ENCODE data around the gene TSPAN15.
"Not testable (repeated sequence)": the region's sequence is repeated elsewhere in the genome, so short reads cannot be mapped to it uniquely, and the experiment has no call there.

Gene TSPAN15

DNA sequence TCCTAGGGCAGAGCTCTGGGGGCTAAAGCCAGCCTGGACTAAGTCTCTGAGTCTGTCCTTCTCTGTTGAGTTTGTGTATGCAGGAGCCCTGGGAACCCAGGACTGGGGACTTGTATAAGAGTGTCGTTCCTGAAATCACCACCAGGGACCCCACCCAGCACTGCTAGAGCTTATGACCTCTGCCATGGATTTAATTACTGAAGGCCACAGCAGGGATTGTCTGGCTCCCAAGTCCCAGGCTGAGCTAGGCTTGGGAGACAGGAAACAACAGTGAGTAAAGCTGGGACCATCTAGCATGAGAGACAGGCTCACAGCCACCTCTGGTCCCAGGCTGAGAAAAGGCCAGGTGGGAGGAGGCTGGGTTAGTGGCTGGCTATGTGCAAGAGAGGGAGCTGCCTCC, 1.4 kb upstream of the TSPAN15 start:
- DNase-seq, result peak; percentile 70

DNA sequence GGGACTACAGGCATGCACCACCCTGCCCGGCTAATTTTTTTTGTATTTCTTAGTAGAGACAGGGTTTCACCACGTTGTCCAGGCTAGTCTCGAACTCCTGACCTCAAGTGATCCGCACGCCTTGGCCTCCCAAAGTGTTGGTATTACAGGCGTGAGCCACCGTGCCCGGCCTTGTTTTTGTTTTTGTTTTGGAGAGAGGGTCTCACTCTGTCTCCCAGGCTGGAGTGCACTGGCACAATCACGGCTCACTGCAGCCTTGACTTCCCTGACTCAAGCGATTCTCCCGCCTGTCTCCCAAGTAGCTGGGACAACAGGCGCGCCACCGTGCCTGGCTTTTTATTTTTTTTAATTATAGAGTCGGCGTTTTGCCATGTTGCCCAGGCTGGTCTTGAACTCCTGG, 870 bp upstream of the TSPAN15 start:
- DNase-seq, result not testable (repeated sequence)

DNA sequence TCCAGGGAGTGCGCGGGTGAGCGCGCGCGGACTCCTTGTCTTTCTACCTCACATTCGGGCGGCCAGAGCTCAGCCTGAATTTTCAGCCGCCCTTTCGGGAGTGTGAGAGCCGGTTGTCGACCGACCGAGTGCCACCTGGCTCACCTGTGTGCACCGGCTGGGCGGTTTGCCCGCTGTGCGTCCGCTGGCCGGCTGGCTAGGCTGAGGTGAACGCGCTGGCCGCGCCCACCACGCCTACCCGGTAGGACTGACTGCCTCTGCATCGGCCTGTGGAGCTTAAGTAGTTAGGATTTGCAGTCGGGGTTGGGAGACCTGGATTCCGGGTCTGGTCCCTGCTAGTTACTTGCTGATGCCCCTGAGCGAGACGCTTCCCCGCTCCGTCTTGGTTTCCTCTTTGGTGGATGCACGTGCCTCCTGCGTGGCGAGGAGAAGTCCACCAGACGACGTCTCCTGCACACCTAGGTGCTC, 553 bp downstream of the TSPAN15 start:
- DNase-seq, result no peak

DNA sequence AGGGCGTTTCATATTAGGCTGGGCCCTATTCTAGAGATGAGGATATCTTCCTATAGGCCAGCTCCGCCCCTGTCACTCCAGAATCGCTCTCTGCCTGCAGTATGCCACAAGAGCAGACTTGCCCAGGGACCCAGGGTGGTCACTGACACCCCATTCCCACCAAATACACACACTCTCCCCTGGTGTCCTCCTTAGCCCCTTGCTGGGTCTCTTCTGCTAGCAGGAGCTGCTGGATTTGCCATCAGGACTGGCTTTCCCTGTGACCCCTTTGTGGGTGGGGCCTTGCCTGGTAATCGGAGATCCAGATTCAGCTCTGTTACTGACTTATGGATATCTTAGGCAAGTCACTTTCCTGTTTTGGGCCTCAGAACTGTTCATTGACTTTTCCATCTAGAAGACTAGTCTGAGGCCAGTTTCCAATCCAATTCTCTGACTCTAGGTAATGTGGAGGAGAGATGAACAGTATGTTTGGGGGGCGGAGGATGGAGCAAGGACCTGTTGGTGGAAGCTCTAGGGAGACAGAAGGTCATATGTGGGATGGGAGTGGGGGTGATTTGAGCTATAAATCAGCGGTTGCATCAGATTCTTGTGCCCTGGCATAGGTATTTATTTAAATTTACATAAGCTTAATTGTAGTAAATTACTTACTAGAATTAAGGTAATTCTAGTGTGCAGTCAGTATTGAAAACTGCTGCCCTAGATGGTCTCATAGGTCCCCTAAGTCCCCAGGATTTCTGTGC, 1.6 kb downstream of the TSPAN15 start:
- no peak for DNase-seq

DNA sequence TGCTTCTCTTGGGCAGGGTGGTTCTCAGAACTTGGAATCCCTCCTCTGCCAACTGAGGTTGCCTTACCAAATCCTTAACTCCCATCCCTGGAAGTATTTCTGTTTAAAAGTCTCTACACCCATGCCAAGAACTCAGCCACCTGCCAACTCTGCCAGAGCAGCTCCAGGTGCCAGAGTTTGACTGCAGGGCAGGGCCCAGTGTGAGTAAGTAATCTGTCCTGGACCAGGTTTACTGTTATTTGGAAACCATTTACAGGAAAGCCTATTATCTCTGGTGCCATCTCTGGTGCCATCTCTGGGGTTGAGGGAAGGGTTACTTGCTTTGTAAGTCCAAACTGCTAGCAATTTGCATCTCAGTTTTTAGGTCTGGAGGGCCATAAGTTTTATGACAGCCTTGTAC, 2.5 kb downstream of the TSPAN15 start:
- no peak for DNase-seq

DNA sequence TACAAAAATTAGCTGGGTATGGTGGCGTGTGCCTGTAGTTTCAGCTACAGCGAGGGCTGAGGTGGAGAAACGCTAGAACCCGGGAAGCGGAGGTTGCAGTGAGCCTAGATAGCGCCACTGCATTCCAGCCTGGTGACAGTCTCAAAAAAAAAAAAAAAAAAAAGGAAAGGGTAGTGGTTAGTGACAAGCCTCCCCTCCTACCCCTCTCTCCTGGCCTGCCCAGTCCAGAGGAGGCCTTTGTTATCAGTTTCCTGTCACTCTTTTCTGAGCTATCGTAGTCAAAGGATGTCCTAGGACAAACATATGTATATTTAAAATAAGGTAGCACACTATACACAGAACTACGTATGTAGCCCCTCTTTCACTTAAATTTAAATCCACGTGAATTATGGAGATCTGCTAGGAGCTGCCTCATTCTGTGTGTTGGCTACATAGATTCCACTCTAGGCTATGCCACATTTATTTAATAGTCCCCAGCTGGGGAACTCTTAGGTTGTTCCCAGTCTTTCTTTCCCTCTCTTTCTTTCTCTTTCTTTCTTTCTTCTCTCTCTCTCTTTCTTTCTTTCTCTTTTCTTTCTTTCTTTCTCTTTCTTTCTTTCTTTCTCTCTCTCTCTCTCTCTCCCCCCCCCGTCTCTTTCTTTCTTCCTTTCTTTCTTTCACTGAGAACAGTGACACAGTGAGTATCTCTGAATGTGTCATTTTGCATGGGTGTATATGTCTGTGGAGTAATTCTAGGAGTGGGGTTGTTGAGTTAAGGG, 3.9 kb downstream of the TSPAN15 start:
- DNase-seq, result no peak

DNA sequence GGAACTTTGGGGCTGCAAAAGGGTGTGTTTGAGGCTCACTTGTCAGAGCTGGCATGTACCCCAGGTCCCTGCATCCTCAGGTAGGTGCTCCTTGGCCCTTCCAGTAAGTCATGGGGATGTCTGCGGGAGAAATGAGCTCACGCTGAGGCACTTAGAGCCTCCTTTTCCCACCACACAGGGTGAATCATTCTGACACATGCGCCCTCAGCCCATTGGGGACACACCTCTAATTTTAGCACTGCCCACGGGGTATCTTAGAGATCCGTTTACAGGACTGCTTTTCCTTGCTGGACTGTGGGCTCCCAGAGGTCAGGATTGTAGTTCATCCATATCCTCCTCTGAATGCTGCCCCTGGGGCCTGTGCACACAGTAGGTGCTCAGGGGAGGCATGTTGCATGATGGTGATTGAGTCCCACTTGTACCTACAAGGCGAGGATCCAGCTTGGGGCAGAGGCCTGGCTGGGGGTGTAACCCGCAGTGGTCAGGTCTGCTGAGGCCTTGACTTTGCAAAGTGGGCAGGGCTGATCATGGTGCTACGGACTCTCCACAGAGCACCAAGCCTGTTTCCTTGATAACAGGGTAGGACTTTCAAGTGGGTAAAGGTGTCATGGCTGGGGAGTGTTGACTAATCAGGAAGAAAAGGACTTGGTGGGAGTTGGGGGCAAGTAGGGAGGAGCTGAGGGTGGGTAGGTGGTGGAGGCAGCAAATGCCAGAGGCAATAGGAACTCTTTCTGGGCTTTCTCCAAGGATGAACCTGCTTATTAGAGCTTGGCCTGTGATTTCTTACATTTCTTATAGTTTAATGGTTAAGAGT, 5.8 kb downstream of the TSPAN15 start:
- peak; percentile 54 for DNase-seq

DNA sequence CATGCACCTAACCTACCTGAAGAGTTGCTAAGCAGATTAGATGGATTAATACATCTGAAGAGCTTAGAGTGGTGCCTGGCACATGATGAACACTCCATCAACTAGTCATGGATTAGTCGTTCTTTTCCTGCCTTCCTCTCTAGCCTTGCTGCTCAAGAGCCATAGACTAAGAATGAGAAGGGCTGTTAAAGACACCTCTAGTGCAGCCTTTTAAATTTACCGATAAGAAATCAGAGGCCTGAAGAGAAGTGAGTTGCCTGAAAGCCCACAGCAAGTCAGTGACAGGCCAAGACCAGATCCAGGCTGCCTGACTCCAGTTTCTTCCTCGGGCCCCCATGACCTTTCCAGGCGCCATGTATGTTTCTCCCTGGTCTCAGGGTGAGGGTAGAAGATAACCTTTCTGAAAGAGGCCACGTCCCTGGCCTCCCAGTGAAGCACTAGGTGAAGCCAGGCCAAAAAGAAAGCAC, 6.5 kb downstream of the TSPAN15 start:
- peak; percentile 43 for DNase-seq

DNA sequence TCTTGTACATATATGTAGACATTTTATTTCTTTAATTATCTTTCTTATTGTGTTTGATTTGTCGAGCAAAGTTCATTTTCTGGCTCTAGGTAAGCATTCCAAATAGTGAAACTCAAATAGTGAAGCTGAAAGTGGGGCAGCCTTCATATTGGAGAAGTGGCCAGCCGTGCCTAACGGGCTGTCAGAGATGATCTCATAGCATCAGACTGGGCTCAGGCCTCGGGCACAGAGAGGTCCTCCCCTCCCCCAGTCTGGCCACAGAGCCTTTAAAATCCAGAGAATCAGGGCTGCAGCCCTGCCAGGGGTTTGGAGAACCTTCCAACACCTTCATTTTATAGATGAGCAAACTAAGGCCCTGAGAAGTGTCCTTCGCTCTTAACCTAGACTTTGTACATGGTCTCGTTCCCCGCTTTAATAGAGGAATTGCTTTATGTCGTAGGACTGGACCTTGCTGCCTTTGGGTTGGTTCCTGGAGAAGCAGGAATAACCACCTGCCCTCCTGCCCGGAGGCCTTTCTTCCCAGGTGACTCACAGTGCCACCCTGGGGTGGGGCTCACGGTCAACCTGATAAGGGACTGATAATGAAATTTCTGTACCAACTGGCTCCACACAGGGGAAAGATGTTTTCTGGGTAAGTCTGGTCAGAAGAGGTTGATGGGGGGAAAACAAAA, 7.3 kb downstream of the TSPAN15 start:
- peak; percentile 91 for DNase-seq

DNA sequence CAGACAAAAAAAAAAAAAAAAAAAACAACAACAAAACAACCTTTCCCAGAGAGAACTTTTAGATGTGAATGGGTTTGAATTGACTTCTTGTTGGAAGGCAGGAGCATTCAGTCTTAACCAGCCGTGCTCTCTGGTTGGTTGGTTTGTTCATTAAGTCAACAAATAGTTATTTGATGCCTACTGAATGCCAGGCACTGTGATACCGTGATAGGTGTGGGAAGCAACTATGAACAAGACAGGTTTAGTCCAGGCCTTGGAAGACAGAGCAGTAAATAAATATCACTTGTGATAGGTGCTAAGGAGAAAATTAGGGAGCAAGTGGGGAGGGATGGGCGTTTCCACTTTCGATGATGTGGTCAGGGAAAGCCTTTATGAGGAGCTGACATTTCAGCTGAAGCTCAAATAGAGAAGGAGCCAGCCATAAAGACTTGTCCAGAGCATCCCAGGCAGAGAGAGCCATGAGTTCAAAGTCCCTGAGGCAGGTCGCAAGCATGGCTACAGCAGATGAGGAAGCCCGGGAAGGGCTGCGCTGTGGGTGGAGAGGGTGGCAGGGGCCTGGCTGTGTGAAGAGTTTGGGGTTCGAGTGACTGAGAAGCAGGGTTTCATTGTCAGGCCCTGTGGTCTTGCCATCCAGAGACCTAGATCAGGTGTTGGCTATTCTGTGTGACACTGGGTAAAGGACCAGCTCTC, 8.0 kb downstream of the TSPAN15 start:
- DNase-seq, result no peak

DNA sequence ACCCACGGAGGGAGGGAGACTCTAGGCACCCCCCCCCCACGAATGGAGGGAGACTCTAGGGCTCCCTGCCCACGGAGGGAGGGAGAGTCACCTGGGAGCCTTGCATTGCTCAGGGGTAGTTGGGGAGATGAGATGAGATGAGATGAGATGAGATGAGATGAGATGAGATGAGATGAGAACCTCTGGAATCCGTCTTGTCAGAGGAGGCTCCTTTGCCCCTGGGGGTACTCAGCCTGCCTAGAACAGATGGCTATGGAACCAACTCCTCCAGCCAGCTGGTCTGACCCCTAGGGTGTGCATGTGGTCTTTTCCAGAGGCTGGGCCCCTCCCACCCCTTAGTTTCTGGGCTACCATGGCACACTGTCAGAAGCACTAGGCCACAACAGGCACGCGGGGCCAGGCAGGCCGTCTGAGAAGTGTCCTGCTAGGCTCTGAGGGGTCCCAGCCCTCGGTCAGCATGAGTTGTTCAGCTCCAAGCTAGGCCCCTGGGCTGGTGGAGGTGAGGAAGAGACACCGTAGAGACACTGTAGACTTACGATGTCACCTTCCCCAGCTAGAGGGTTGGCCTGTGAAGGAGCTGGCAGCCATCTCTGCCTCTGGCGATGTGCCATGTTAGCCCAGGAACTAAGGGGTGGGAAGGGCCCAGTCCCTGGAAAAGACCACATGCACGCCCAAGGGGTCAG, 8.8 kb downstream of the TSPAN15 start:
- no peak for DNase-seq

DNA sequence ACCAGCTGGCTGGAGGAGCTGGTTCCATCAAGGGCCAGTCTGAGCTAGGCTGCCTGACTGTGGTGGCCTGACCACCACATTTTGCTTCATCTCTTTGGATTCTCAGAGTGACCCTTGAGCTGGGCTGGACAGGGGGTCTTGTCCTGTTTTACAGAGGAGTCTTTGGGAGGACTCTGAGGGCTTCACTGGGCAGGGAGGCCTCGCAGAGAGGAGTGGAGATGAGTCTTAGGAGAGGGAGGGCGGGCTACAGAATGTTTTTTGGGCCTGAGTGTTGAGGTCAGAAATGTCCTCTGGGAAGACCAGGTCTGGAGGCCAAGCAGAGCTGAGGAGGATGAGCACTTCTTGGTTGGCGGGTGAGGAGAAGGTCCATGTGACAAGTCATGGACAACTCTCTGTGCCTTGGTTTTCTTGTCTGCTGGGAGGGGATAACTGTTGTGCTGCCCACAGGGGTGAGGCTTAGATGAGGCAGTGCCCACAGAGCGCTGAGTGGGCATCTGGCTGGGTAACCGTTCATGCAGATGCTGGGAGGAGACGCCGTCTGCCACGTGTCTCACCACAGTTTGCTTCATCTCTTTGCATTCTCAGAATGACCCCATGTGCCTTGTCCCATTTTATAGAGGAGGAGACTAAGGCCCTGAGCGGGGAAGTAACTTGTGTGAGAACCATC, 9.4 kb downstream of the TSPAN15 start:
- no peak for DNase-seq

DNA sequence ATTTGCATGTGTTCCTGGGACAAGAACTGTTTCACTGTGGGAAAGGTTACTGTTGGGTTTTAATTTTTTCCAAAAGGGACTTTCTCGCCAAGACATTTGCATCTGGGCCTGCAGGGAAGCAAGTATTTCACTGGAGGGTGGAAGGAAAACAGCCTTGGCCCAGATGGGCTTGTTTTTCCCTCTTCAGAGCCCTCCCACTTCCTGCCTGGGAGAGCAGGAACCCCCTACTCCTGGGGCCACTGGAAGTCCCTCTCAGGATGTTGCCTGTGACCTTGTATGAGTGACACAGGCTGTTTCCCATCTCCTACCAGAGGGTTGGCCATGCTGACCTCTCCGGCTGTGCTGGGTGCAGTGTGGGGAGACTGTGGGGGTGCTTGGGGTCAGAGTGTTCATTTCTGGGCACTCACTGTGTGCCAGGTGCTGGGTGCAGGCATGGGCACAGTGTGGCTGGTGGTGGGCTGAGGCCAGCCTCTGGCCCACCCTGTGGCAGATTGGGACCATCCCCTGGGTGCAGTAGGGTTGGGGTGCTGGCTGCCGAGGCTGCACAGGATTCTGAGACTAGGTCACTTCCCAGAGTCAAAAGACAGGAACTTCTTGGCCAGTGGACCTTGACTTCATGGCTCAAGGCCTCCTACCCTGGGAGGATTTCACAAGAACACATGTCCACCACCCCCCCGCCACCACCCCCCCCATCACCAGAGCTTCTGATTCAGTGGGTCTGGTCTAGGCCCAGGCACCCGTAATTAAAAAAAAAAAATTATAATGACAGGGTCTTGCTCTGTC, 10.2 kb downstream of the TSPAN15 start:
- DNase-seq, result peak; percentile 65

DNA sequence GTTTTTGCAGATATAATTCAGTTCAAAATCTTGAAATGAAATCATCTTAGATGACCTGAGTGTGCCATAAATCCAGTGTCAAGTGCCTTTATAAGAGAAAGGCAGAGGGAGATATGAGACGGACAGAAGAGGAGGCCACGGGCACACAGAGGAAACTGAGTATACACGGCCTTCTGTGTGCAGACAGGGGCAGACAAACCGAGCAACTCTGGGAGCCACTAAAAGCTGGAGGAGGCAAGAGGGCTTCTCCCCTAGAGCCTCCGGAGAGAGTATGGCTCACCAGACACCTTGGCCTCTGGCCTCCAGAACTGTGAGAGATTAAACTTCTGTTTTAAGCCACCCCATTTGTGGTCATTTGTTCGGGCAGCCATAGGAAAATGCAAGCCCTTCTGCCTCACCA, 12.6 kb downstream of the TSPAN15 start:
- DNase-seq, result no peak

DNA sequence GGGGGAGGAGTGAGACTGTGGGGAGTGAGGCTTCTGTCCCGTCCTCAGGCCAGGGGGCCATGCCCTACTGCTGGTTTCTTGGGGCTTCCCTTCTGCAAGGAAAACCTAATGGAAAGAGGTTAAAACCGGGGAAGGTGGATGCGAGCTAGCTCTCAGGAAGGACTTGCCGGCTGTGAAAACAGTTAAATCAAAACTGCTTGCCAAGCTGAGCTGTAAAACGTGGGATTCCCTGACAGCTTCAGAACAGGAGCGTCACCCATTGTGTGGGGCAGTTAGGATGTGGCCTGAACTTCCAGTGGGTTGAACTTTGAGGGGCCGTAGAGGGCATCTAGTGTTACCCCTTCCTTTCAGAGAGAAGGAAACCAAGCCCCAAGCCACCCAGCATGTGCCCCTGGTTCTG, 13.1 kb downstream of the TSPAN15 start:
- DNase-seq, result no peak

DNA sequence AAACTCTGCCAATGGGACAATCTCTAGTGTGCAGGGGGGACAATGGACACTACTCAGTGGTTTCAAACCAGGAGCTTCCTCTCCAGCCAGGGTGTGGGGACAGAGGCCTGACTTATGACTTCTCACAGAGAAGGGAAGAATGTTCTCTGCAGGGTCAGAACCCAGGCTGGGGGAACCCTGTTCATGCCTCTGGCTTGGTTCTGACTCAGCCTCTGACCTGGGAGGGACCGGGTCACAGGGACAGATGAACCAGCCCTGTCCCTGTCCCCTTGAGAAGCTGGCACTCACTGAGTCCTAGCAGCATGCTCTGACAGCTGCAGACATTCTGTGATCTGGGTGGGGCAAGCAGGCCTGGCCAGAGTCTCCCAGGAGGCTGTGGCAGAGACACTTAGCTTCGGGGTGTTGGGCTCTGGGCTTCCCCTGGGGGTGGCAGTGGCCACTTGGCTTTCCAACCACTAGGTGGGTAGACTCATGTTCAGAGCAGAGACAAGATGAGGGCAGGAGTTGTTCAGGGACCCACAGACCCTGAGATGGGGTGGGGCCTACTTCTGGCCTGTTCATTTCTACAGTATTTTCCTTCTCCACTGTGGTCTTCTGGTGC, 13.6 kb downstream of the TSPAN15 start:
- DNase-seq, result peak; percentile 67

DNA sequence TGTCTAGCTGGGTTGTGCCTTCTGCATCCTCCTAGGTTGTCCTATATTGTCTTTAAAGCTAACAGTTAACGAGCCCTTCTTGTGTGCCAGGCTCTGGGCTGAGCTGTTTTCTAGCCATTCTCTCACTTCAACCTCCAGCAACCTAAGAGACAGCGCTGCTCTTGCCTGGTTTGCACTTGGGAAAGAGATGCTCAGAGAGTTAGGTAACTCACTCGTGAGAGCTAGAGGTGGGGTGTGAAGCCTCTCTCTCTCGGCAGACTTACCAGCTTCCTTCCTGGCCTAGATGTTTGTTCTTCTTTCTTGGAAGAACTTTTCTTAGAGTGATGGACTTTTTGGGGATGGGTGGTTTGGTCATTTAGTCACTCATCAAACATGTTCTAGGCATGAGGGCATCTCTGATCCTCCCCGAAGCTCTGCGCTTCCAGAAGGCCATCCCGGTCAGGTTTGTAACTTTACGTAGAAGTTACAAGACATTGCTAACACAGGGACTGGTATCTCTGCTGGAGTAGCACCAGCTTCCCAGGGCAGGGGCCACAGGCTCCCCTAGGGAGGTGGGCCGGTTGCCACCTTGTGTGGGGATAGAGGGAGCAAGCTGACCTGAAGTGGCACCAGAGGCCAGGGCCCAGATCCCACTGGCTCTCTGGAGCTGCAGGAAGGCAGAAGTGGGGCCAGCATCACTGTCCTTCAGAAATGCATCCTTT, 14.3 kb downstream of the TSPAN15 start:
- no peak for DNase-seq

DNA sequence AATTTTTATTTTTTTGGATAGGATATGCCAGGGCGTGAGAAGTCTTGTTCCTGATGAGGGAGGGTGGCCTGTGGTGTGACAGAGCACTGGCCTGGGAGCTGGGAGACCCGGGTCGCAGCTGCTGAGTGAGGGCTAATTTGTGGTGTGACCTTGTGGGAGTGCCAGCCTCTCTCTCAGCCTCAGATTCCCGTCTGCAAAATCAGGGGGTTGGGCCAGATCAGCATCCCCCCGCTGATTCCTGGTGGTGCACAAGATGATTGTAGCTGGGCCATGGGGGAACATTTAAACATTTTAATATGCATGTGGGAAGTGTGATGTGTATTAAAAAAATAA, 14.9 kb downstream of the TSPAN15 start:
- no peak for DNase-seq

DNA sequence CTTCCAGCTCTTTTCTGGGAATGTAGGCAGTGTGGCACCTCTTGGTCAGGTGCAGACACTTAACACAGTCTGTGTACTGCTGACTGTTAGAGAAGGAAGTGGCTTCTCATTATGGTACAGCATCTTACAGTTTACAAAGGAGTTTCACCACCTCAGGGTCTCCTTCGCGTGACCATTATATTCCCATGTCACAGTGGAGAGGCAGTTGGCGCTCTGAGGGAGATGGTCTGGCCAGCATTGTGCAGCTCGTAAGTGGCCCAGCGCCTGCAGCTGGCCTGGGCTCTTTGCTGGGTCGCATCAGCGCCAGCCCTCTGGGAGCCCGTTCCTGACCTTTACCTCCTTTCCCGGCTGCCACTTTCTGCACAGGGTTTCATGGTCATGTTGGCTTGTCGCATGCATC, 15.4 kb downstream of the TSPAN15 start:
- DNase-seq, result no peak
